ENCODE measurements around the gene STXBP2. TPM values are rescaled to one million over a fixed set of nuclear protein-coding genes. Genes with fewer than 3 reads are reported as not detected.
A peak's percentile ranks its signal among the peaks of the same experiment; 100 is the strongest.

The STXBP2 gene
- total and polyA plus RNA-seq, 2 experiments from 2014 or later, result 58.6 to 142 TPM

- Histone ChIP-seq H3K4me3 (peak overlapping the region; percentile 92), H3K9me2 (replicated peaks; ENCODE audit: insufficient read depth) (no peaks in the 10 kb centered on the region), H3K4me2 (peak overlapping the region; percentile 99), H4K20me1 (ENCODE audit: insufficient read depth, poor library complexity, severe bottlenecking) (no peaks in the 10 kb centered on the region), H3K36me3 (replicated peaks; ENCODE audit: insufficient read depth, low read depth) (no peaks in the 10 kb centered on the region), H3K27ac (peak overlapping the region; percentile 66), H3K79me2 (peaks cover 14% of the 10 kb centered on the region), H3K9me3 (ENCODE audit: low read depth) (no peaks in the 10 kb centered on the region), H3K4me1 (ENCODE audit: insufficient read depth) (no peaks in the 10 kb centered on the region), H2AFZ (peak overlapping the region; percentile 100), H3K27me3 (peaks cover 5% of the 10 kb centered on the region)
- DNase-seq (ENCODE audit: low spot score), result peak; percentile 91
- TF ChIP-seq, protein P1, sequence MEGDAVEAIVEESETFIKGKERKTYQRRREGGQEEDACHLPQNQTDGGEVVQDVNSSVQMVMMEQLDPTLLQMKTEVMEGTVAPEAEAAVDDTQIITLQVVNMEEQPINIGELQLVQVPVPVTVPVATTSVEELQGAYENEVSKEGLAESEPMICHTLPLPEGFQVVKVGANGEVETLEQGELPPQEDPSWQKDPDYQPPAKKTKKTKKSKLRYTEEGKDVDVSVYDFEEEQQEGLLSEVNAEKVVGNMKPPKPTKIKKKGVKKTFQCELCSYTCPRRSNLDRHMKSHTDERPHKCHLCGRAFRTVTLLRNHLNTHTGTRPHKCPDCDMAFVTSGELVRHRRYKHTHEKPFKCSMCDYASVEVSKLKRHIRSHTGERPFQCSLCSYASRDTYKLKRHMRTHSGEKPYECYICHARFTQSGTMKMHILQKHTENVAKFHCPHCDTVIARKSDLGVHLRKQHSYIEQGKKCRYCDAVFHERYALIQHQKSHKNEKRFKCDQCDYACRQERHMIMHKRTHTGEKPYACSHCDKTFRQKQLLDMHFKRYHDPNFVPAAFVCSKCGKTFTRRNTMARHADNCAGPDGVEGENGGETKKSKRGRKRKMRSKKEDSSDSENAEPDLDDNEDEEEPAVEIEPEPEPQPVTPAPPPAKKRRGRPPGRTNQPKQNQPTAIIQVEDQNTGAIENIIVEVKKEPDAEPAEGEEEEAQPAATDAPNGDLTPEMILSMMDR (IDR thresholded peaks at IDR 0.05; ENCODE audit: poor library complexity), result peak; percentile 49
- no peak for TF ChIP-seq EZH2phosphoT487 (IDR thresholded peaks at IDR 0.05; ENCODE audit: low read depth, severe bottlenecking, unreplicated experiment)
- WGBS (ENCODE audit: low lambda C conversion rate, missing lambda C conversion rate), result 34% methylated on average over 33 of the region's 43 CpGs
Observed at GRCh38 chr19:7681340-7682174, 44.6 kb downstream of the STXBP2 start.

DNA sequence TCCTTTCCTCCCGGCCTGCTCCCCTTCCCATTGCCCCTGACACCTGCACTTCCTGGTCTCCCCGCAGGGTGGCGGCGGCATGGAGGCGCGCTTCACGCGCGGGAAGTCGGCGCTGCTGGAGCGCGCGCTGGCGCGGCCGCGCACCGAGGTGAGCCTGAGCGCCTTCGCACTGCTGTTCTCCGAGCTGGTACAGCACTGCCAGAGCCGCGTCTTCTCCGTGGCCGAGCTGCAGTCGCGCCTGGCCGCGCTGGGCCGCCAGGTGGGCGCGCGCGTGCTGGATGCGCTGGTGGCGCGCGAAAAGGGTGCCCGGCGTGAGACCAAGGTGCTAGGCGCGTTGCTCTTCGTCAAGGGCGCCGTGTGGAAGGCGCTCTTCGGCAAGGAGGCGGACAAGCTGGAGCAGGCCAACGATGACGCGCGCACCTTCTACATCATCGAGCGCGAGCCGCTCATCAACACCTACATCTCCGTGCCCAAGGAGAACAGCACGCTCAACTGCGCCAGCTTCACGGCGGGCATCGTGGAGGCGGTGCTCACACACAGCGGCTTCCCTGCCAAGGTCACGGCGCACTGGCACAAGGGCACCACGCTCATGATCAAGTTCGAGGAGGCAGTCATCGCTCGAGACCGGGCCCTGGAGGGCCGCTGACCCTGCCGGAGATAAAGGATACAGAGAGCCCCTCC, 45.4 kb downstream of the STXBP2 start:
- 98% methylated on average over 71 of the region's 74 CpGs for WGBS (ENCODE audit: low lambda C conversion rate, missing lambda C conversion rate)
- Histone ChIP-seq H2AFZ (no peak overlapping the region), H3K4me3 (no peak overlapping the region)

GRCh38 chr19:7685546-7686445, 48.9 kb downstream of the STXBP2 start:
- DNase-seq (ENCODE audit: low spot score), result no peak
- Histone ChIP-seq H4K20me1 (ENCODE audit: insufficient read depth, poor library complexity, severe bottlenecking) (no peaks in the 10 kb centered on the region), H3K27me3 (no peaks in the 10 kb centered on the region), H3K79me2 (peaks cover 13% of the 10 kb centered on the region), H3K4me1 (ENCODE audit: insufficient read depth) (no peaks in the 10 kb centered on the region), H3K4me2 (no peak overlapping the region), H3K9me2 (replicated peaks; ENCODE audit: insufficient read depth) (no peaks in the 10 kb centered on the region), H3K4me3 (no peak overlapping the region), H3K36me3 (replicated peaks; ENCODE audit: insufficient read depth, low read depth) (no peaks in the 10 kb centered on the region), H3K9me3 (ENCODE audit: low read depth) (no peaks in the 10 kb centered on the region), H2AFZ (no peak overlapping the region), H3K27ac (no peak overlapping the region)
- TF ChIP-seq, protein P1 (IDR thresholded peaks at IDR 0.05; ENCODE audit: poor library complexity), result no peak
- TF ChIP-seq EZH2 (IDR thresholded peaks at IDR 0.05; ENCODE audit: borderline replicate concordance), result no peak
- no peak for TF ChIP-seq EZH2phosphoT487 (IDR thresholded peaks at IDR 0.05; ENCODE audit: low read depth, severe bottlenecking, unreplicated experiment)
- 58% methylated on average over 17 of the region's 19 CpGs for WGBS (ENCODE audit: low lambda C conversion rate, missing lambda C conversion rate)

More for the DNA sequence above, 45.4 kb downstream of the STXBP2 start:
- H3K27me3 ChIP-seq, result peaks cover 5% of the 10 kb centered on the region
- no peaks in the 10 kb centered on the region for H3K9me3 ChIP-seq (ENCODE audit: low read depth)
- no peaks in the 10 kb centered on the region for H3K36me3 ChIP-seq (replicated peaks; ENCODE audit: insufficient read depth, low read depth)
- H3K79me2 ChIP-seq, result peaks cover 14% of the 10 kb centered on the region
- H3K9me2 ChIP-seq (replicated peaks; ENCODE audit: insufficient read depth), result no peaks in the 10 kb centered on the region
- peak overlapping the region; percentile 99 for H3K4me2 ChIP-seq
- TF ChIP-seq, protein P1 (IDR thresholded peaks at IDR 0.05; ENCODE audit: poor library complexity), result no peak
- TF ChIP-seq EZH2phosphoT487 (IDR thresholded peaks at IDR 0.05; ENCODE audit: low read depth, severe bottlenecking, unreplicated experiment) (no peak), EZH2 (IDR thresholded peaks at IDR 0.05; ENCODE audit: borderline replicate concordance) (no peak)
- no peak overlapping the region for H3K27ac ChIP-seq
- H4K20me1 ChIP-seq (ENCODE audit: insufficient read depth, poor library complexity, severe bottlenecking), result no peaks in the 10 kb centered on the region
- no peak for DNase-seq (ENCODE audit: low spot score)
- H3K4me1 ChIP-seq (ENCODE audit: insufficient read depth), result no peaks in the 10 kb centered on the region
